ENCODE measurements around the gene C16orf92. TPM values are rescaled to one million over a fixed set of nuclear protein-coding genes. Genes with fewer than 3 reads are reported as not detected.

C16orf92 gene
- total RNA-seq, 1 donor from 2014 or later: 8.9 TPM

Other genes with a start within 250 kb of the C16orf92 start
- 2.2 TPM for gene ZG16, start 244.9 kb upstream of the C16orf92 start, total RNA-seq (ENCODE audit: insufficient read depth, low replicate concordance)
- gene KIF22, start 232.4 kb upstream of the C16orf92 start, total RNA-seq (ENCODE audit: insufficient read depth, low replicate concordance): 25.0 TPM
- gene MAZ, start 216.7 kb upstream of the C16orf92 start, total RNA-seq (ENCODE audit: insufficient read depth, low replicate concordance): 103 TPM
- gene PRRT2, start 211.0 kb upstream of the C16orf92 start, total RNA-seq (ENCODE audit: insufficient read depth, low replicate concordance): 7.9 TPM
- 13.7 TPM for gene PAGR1, start 207.0 kb upstream of the C16orf92 start, total RNA-seq (ENCODE audit: insufficient read depth, low replicate concordance)
- 91.7 TPM for gene MVP, start 202.7 kb upstream of the C16orf92 start, total RNA-seq (ENCODE audit: insufficient read depth, low replicate concordance)
- gene CDIPT, start 160.0 kb upstream of the C16orf92 start, total RNA-seq (ENCODE audit: insufficient read depth, low replicate concordance): 68.1 TPM
- gene SEZ6L2, start 123.6 kb upstream of the C16orf92 start, total RNA-seq (ENCODE audit: insufficient read depth, low replicate concordance): 12.5 TPM
- not detected for gene ASPHD1, start 122.7 kb upstream of the C16orf92 start, total RNA-seq (ENCODE audit: insufficient read depth, low replicate concordance)
- 9.4 TPM for gene KCTD13, start 97.0 kb upstream of the C16orf92 start, total RNA-seq (ENCODE audit: insufficient read depth, low replicate concordance)
- 26.7 TPM for gene TMEM219, start 61.1 kb upstream of the C16orf92 start, total RNA-seq (ENCODE audit: insufficient read depth, low replicate concordance)
- 31.8 TPM for gene TAOK2, start 49.3 kb upstream of the C16orf92 start, total RNA-seq (ENCODE audit: insufficient read depth, low replicate concordance)
- 1.4 TPM for gene HIRIP3, start 27.6 kb upstream of the C16orf92 start, total RNA-seq (ENCODE audit: insufficient read depth, low replicate concordance)
- 8.9 TPM for gene INO80E, start 27.0 kb upstream of the C16orf92 start, total RNA-seq (ENCODE audit: insufficient read depth, low replicate concordance)
- gene DOC2A, start 12.2 kb upstream of the C16orf92 start, total RNA-seq (ENCODE audit: insufficient read depth, low replicate concordance): 0.48 TPM
- gene TLCD3B, start 8.1 kb downstream of the C16orf92 start, total RNA-seq (ENCODE audit: insufficient read depth, low replicate concordance): not detected
- gene ALDOA, start 42.6 kb downstream of the C16orf92 start, total RNA-seq (ENCODE audit: insufficient read depth, low replicate concordance): 321 TPM
- 46.5 TPM for gene PPP4C, start 52.8 kb downstream of the C16orf92 start, total RNA-seq (ENCODE audit: insufficient read depth, low replicate concordance)
- gene TBX6, start 68.7 kb downstream of the C16orf92 start, total RNA-seq (ENCODE audit: insufficient read depth, low replicate concordance): 0.48 TPM
- 23.6 TPM for gene YPEL3, start 73.0 kb downstream of the C16orf92 start, total RNA-seq (ENCODE audit: insufficient read depth, low replicate concordance)
- gene GDPD3, start 90.3 kb downstream of the C16orf92 start, total RNA-seq (ENCODE audit: insufficient read depth, low replicate concordance): not detected
- 23.8 TPM for gene MAPK3, start 100.0 kb downstream of the C16orf92 start, total RNA-seq (ENCODE audit: insufficient read depth, low replicate concordance)
- gene CORO1A, start 160.4 kb downstream of the C16orf92 start, total RNA-seq (ENCODE audit: insufficient read depth, low replicate concordance): 22.9 TPM
- 110 TPM for gene BOLA2B, start 170.5 kb downstream of the C16orf92 start, total RNA-seq (ENCODE audit: insufficient read depth, low replicate concordance)
- gene SLX1A, start 170.7 kb downstream of the C16orf92 start, total RNA-seq (ENCODE audit: insufficient read depth, low replicate concordance): 10.8 TPM
- 5.1 TPM for gene SULT1A3, start 176.1 kb downstream of the C16orf92 start, total RNA-seq (ENCODE audit: insufficient read depth, low replicate concordance)
- gene NPIPB13, start 225.3 kb downstream of the C16orf92 start, total RNA-seq (ENCODE audit: insufficient read depth, low replicate concordance): 0.24 TPM